ENCODE data around the gene CHI3L2.

DNA sequence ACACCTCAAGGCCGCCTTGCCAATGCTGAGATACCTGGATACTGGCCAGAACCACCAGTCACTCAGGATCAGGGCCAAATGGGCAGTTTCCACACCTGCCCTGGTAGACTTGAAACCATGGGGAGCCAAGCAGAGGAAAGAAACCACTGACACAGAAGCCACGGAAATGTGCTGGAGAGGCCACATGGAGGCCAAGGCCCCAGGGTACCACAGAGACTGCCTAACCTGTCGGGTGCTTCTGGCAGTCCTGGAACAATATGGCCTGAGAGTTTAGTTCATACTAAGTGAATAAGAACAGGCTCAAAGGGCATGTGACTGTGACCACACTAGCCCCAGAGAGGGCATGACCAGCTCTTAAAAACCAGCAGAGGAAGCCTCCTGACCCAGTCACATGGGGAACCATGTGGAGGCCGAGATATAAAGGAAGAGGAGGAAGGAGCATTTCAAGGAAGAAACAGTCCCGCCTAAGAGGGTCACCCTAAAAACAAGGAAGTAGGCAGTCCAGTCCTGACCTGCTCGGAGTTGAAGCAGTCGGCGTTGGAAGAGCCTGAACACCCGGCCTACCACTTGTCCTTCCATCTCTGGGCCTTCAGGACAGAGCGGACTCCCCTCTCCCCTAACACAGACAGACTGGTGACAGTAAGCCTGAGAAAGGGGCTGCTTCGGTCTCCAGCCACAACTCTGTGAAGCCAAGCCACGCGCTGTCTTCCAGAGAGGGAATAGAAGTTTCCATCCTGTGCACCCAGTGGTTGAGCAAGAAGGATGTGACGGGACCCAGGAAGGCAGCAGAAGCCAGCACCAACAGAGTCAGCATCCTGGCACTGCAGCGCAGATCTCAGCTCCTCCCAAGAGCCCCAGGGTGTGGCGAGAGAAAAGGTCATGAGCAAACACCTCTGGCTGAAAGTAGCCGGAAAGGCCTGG is 27.4 kb upstream of the CHI3L2 start, which contains the start of gene DENND2D:
- TF ChIP-seq CTCF (IDR thresholded peaks at IDR 0.05) (no peak), POLR2A (IDR thresholded peaks at IDR 0.05) (no peak)
